HG02763 (cell line): ENCODE data around the gene SOCS2.
"Not testable (repeated sequence)": the region's sequence is repeated elsewhere in the genome, so short reads cannot be mapped to it uniquely, and the experiment has no call there.

Experiments
- ATAC-seq: cut with Tn5 transposase; IDR thresholded peaks from one replicate; pipeline ENCODE4 v1.9.1; 2021; ENCODE audit warnings: mild to moderate bottlenecking, moderate library complexity; ENCODE audit not compliant: unreplicated experiment

Gene SOCS2, protein sequence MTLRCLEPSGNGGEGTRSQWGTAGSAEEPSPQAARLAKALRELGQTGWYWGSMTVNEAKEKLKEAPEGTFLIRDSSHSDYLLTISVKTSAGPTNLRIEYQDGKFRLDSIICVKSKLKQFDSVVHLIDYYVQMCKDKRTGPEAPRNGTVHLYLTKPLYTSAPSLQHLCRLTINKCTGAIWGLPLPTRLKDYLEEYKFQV

DNA sequence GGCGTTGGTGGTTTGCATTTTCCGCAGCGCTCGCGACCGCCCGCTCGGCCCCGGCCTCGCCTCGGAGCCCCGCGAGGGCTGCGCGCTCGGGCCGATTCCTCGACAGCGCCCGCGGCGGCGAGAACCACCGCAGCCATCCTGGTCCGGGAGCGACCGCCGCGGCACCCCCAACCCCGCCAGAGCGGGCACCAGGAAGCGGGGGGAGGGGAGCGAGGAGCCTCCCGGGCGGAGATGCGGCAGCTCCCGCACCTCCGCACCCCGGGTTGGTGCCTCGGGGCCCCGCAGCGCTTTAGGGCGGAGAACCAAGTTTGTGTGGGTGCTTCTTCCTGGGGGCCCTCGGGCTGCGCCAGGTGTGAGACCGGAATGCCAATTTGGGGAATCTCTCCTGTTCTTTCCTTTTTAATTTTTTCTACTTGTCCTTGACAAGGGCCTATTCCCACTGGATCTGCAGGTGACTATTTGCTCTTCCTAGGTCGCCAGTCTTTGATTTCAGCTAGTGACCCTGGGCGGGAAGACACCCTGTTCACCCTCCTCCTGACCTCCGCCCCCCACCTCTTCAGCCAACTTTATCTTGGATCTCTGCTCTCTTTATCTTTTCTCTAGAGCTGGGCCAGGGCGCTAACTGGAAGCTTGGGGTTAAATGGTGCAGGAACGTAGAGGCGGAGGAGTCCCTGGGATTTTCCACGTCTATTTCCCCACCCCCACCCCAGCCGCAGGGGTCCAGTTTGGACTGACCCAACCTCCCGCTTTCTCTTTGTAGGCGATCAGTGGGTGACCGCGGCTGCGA, at the start of gene SOCS2:
Gene SOCS2, plus strand, starts transcription at position 751 of the 787 bp plus-strand sequence. CDS start 223 bp downstream, outside the sequence.
- ATAC-seq = peak; percentile 2

DNA sequence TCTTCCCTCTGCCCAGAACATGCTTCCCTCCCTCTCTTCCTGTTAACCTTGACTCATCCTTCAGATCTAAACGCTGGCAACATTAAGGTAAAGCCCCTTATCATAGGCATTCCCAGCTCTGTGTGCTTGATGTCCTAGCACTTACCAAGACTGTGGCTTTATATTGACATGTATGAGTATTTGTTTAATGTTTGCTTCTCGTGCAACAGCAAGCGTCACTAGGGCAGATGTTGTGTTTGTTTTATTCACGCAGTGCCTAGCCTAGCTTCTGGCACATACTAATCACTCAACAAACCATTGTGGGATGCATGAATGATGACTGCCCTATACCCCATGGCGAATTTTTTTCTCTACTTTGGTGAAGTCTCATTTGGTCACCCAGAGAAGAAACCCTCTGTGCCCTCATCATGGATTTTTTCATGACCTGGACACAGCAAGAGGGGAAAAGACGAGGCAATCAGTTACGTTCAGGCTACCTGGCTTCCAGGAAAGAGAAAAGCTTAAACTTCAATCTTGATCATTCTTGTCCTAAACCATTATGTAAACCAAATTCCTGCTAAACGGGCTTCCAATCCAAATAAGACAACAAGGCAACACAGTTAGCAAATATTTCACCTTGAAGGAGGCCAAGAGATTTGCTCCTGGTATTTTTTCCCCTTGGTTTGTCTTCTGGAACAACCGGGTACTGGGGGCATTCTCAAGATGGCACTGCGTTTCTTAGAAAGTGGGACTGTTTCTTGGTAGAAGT, 47.9 kb upstream of the SOCS2 start:
- no peak for ATAC-seq

DNA sequence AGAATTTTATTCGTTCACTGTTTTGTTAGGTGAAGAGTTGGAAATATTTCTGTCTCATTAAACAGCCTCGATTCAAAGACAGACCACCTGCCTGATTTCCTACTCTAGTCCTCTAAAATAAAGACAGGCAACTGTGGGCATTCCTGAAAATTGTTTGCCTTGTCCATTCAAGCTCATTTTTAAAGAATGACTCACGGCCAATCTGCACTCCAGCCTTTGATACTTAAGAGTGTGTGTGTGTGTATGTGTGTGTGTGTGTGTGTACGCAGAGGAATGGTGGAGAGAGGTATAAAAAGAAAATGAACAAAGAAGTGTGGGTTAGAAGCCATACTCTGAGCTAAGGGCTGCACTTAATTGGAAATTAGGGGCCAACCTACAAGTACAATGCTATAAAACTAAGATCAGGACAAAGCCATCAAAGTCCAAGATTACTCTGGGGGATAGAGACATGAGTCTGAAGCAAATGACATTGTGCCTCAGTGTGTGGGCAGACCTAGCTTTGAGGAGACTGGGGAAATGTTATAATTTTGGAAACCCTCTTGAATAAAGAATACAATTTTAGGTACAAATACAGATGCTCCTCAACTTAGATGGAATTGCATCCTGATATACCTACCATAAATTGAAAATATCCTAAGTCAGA, 45.6 kb upstream of the SOCS2 start:
- no peak for ATAC-seq

DNA sequence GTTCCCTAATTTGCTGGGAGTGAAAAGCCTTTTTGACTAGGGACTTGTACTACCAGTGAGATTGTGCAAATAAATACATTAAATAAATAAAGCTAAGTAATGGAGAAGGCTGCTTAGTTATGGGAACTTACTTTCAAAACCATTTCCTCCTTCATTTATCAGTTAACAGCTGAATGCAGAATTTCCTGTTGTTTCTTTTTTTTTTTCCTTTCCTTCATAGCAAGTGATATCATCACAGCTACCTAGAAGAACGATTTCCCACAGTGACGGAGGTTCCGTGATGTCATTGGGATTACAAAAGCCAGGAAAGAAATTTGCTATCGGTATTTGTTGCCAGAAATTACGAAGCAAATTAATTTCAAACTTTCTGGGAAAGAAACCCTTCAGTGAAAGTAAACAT, 42.1 kb upstream of the SOCS2 start:
- ATAC-seq = no peak

DNA sequence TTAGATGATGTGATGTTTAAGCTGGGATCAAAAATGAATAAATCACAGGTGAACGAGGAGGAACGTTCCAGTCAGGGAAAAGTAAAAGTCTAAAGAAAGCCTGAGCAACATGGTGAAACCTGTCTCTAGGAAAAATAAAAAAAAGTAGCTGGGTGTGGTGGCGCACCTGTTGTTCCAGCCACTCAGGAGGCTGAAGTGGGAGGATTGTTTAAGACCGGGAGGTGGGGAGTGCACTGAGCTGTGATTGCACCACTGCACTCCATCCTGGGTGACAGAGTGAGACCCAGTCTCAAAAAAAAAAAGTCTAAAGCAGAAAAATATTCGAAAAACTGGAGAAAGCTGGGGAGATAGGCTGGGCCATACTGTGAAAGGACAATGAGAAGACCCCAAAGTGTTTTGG, 39.2 kb upstream of the SOCS2 start:
- ATAC-seq = no peak

DNA sequence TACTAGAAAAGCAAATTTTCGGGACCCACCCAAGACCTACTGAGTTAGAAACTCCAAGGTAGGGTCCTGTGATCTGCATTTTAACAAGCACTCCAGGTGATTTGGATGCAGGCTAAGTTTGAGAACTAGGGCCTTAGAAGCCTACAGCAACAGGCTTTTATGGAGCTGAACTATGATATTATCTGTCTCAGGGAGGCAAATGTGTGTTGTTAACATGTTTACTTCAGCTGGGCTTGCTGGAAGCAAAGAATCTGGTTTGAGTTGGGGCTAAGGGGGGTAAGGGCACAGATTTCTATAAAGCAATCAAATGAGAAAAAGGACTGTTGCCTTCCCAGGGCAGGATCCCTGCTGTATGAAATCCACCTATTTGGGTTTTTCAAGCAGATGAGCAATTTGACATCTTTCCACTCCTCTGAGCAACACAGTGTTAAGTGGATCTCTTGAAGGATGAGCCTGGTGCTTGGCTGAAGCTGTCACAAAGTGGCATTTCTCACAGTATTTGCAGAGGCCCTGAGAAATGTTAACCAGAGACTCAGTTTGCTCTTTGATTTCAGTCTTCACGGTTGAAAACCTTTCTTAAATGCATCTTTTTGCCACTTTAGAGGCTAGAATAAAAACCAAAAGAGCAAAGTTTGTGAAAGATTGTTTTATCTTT, 36.2 kb upstream of the SOCS2 start:
- peak; percentile 28 for ATAC-seq

DNA sequence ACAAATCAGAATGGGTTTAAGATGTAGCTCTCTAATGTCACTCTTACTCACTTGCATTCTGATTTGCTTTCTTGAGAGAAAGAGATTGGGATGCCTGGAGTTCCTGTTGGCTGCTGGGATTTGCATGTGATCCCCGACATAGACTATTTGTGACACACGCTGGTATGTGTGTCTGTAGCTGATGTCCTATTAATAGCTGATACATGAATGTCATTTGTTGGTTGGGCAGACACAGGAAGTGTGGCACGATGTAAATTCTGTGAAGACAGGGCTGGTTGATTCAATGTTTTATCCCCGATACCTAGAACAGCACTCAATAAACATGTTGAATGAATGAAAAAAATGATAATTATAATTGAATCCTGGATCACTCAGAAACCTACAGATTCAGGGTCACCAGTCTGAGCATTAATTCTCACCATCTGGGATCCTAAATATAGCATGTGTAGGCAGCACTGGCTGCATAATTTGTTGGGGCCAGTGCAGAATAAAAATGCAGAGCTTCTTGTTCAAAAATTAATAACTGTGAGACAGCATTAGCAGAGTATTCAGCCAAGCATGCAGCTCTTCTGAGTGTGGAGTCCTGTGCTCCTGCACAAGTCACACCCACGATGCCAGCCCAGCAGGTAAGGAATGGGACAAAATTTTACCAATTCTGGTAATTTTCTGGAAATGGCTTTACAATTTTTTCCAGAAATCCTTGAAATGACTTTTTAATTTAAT, 35.5 kb upstream of the SOCS2 start:
- ATAC-seq = peak; percentile 89

DNA sequence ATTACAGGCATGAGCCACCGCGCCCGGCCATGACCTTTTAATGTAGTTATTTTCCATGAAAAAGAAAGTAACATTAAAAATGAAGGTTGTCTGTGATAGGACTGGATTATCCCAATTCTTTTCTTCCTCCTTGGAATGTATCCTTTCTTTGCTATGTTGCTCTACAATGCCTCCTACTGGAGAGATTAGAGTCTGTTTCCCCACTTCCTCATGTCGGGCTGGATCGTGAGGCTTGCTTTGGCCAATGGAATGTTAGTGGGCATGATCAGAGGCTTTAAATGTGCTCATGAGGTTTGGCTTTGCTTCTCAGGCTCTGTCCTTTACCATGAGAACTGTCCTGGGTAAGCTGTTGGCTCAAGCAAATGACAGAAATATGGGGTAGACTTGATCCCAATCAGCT, 34.7 kb upstream of the SOCS2 start:
- ATAC-seq = no peak

DNA sequence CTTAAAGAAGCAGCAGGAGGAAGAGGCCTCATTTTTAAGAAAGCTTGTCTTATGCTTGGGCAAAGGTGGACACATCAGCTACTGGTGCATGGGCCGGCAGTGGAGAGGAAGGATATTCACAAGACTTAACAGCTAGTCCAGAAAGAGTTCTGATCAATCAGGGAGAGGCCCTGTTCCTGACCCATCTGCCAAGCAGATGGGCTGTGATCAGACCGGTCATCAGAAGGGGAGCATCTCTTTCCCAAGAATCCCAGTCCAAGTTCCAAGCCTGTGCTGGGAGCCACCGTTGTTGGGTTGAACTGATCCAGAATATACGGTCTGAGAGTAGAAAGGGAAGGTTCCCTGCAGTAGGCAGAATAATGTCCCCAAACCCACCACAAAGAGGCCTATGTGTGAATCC, 32.7 kb upstream of the SOCS2 start:
- no peak for ATAC-seq

DNA sequence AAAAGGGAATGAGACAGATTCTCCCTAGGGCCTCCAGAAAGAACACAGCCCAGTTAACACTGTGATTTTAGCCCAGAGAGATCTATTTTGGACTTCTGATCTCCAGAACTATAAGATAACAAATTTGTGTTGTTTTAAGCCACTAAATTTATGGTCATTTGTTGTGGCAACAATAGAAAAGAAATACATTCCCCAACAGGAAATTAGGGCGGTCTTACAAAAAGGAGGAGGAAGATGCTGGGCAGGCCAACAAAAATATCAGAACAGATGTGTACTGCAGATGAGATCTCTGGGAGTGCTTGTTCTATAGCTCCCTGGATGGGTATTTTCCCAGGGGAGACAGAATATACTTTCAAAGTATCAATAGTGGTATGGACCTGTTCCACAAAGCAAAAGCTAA, 32.0 kb upstream of the SOCS2 start:
- ATAC-seq = no peak

DNA sequence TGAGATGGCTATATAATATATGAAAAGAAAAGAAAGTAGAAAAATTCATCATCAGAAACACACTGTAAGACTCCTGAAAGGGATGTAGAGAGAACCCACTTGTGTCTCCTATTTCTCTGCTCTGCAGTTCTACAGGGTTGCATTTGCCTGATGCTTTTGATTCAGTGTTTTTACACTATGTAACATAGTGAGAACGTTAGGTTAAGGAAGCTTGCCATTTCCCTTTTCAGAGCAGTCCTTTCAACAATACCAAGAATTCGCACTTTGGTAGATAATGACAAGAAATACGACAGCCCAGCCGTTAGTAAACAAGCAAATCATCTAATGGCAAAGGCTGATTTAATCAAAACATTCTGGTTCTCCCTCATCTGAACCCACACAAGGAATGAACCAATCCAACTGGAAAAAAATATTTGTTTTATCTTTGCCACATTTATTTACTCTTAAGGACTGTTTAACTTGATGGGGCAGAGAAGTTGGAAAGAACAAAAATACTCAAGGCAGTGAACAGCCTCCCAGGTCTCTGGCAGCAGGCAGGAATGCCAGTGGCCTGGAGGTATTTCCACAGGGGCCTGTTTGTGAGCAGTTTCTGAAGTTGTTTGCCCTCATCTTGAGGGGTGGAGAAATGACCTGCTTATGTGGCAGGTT, 30.8 kb upstream of the SOCS2 start:
- ATAC-seq = no peak

DNA sequence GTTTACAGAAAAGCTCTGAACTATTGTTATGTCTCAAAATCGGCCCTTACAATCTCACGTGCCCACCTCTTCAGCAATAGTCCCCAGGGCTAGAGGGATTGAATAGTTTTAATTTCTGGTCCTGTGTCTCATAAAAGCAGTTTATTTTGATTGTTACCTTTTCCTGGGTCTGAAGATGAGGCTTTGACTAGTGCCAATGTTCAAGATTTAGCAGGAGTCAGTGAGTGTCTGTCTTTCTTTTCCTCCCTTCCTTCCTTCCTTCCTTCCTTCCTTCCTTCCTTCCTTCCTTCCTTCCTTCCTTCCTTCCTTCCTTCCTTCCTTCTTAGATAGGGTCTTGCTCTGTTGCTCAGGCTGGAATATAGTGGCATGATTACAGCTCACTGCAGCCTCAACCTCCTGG, 24.7 kb upstream of the SOCS2 start:
- no peak for ATAC-seq

DNA sequence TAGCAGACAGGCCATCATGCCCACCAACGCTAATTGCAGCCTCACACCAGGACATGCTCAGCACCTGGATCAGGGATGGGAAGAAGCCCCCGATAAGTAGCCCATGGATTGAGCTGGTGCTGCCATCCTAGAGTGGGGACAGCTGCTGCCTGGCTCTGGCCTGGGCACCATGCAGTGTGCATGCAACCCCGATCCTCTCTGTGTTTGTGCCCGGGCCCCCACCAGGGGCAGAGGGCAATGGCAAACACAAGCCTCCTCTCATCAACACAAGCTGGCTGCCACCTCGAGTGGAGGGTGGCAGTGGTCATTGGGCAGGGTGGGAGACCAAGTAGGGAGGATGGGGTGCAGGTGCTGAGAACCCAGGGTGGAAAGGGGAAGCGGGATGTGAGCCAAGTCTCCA, 23.3 kb upstream of the SOCS2 start:
- no peak for ATAC-seq

DNA sequence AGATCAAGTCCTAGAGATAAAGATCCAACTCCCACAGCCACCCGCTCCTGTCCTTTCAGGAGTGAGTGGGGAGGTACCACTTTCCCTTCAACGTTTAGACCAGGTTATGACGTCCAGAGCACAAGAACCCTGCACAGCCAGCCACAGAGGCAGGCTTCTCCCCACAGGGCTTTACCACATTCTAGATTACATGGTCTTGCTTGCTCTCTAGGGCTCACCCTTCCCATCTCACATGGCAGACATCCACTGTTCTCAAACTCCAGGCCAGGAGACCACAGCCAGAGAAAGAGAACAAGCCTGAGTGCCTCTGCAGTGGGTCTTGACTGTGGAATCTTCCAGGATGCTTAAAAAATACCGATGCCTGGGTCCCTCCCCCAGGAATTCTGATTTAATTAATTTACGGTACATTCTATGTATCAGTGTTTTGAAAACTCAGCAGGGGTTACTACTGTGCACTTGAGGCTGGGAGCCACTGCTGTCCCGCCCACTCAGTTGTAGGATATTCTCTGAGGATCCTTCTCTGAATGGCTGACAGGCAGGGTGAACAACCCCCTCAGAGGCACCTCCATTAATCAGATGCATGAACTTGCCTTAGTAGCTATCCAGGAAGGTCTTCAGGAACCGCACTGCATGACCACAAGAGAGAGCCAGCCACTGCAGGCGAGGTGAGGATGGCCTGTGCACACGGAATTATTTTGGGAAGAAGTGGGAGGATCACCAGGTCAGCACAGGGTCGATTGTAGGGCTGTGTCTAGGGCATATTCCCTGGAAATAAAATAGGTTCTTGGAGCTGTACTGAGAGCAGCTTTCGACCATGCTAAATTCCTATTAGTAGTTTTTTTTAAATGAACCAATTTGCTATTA, 21.5 kb upstream of the SOCS2 start:
- no peak for ATAC-seq

DNA sequence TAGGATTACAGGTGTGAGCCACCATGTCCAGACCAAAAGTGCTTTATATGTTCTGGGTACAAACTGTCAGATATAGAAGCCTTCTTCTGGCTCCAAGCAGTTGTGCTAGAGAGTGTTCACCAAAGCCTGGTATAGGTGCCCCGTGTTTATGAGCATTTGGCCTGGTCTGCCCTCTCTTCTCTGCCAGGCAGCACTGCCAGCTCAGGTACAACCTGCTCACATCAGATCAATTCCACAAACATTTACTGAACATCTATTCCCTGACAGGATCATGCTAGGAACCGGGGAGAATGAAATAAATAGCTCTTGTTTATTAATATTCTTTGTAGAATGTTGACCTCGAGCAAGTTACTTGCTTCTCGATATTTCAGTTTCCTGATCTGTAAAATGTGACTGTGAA, 20.0 kb upstream of the SOCS2 start:
- no peak for ATAC-seq

DNA sequence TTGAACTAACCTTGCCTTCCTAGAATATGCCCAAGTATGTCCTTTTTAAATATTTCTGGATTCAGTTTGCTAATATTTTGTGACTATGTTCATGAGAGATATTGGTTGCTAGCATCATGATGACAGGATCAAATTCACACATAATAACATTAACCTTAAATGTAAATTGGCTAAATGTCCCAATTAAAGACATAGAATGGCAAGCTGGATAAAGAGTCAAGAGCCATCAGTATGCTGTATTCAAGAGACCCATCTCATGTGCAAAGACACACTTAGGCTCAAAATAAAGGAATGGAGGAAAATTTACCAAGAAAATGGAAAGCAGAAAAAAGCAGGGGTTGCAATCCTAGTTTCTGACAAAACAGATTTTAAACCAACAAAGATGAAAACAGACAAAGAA, 14.6 kb upstream of the SOCS2 start:
- ATAC-seq = not testable (repeated sequence)

DNA sequence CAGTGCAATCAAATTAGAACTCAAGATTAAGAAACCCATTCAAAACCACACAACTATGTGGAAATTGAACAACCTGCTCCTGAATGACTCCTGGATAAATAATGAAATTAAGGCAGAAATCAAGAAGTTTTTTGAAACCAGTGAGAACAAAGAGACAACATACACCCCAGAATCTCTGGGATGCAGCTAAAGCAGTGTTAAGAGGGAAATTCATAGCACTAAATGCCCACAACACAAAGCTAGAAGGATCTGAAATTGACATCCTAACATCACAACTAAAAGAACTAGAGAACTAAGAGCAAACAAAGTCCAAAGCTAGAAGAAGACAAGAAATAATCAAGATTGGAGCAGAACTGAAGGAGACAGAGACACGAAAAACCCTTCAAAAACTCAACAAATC, 13.8 kb upstream of the SOCS2 start:
- not testable (repeated sequence) for ATAC-seq

DNA sequence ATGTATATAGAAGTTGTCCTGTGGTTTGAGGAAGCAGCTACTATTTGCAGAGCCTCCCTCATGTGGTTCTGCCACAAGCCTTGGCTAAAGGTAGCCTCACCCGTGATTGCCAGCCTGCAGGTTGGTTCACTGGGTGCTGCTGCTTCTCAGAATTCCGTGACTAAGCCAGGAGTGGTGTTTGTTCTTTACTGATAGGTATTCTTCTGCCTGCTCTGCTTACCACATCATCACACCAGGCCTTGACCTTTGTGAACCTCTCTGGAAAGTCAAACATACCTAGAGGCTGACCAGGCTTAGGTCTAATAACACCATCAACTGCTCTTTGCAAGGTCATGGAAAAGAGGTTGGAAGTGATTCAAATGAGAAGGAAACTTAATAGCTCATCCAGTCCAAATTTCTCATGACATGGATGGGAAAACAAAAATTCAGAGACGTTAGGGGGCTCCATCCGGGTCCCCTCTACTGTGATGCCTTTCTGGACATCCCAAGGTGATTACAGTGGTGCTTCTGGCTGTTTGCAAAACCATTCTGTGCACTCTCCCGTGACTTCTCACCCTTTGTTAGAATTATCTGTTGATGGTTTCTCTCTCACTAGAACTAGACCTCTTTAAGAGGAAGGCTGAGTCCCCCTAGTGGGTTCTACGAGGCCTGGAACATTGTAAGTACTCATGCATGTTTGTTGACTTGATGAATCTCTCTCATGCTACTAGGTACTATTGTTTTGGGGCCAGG, 8.5 kb upstream of the SOCS2 start:
- no peak for ATAC-seq
